Measurements from ENCODE around the gene DCTD.

GRCh38 chr4:182873289-182873688 is 43.9 kb downstream of the DCTD start:
- TF ChIP-seq POLR2AphosphoS5 (IDR thresholded peaks at IDR 0.05; ENCODE audit: low read depth, low read length) (no peak), POLR2A (IDR thresholded peaks at IDR 0.05; ENCODE audit: low read depth, low read length) (no peak), TAF1 (IDR thresholded peaks at IDR 0.05; ENCODE audit: low read depth, low read length) (no peak), POU2F2 (IDR thresholded peaks at IDR 0.05; ENCODE audit: low read depth, low read length) (no peak)

All from GM12891 (cell line).